ENCODE results near the gene SAXO2.
"Not testable (repeated sequence)": the region's sequence is repeated elsewhere in the genome, so short reads cannot be mapped to it uniquely, and the experiment has no call there.

SAXO2 gene

DNA sequence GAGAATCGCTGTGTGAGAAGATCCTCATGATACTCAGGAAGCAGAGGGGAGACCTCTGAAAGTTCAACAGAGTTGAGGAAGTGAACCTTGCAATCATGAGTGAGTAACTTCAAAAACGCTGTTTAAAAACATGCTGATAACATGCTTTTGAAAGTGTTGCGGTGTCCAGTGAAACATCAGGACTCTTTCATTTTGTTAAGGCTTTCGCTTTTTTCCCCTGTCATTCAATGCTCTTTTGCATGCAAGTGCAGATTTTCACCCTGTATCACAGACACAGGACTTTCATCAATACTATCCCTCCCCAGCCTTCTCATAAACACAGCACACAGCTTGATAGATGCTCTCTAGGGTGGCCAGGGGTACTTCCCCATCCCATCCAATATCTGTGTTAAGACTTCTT is 23.9 kb downstream of the SAXO2 start:
- DNase-seq (ENCODE audit: low read depth in 1 of 2, low spot score in 1 of 2): not testable (repeated sequence)

- not testable (repeated sequence) for DNase-seq (ENCODE audit: low read depth in 1 of 2, low spot score in 1 of 2)
These were observed 25.6 kb downstream of the SAXO2 start for GRCh38 chr15:82288202-82288601.

- DNase-seq (ENCODE audit: low read depth in 1 of 2, low spot score in 1 of 2): no peak
These were observed 29.7 kb downstream of the SAXO2 start for GRCh38 chr15:82292271-82292670.

DNA sequence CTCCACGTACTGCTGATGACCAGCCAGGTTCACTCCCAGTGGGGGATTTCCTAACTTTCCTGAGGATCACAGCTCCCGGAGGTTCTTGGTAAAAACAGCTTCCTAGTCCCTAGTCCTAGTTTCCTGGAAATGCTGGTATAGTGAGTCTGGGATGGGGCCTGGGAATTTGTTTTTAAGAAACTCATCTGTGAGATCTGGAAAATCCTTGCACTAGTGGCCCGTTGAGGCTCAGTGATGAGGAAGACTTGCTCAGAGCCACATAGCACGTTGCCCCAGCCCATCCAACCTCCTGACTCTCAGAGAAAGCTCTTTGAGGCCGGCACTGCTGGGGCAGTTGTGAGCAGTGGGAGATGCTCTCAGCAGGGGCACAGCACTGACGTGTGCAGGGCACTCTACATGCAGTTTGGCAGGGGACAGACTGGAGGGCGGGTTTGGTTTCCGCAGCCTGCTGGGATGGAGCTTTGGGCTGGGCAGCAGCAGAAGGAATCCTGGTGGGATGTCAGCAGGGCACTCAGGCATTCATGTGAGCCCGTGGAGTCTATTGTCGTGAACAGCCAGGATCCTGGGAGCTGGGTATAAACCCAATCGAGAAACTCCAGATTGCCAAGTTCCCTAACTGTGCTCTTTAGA is 31.6 kb downstream of the SAXO2 start:
- DNase-seq (ENCODE audit: low read depth in 1 of 2, low spot score in 1 of 2): no peak

DNA sequence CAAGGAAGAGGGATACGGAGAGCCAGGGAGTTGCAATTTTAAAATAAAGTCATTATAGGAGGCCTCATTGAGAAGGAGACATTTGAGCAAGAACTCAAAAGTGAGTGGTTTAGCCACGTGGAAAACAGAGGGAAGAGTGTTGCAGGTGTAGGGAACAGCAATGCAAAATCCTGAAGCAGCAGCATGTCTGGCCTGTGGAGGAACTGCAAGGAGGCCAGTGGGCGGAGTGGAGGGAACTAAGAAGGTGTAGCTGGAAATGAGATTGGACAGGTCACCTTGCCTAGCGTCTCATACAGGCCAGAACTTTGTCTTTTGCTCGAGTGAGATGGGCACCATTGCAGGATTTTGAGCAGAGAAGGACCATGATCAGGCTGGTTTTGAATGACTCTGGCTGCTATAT is 34.9 kb downstream of the SAXO2 start:
- DNase-seq (ENCODE audit: low read depth in 1 of 2, low spot score in 1 of 2): no peak

- DNase-seq (ENCODE audit: low read depth in 1 of 2, low spot score in 1 of 2): no peak
These were observed 35.4 kb downstream of the SAXO2 start for GRCh38 chr15:82298032-82298431.

DNA sequence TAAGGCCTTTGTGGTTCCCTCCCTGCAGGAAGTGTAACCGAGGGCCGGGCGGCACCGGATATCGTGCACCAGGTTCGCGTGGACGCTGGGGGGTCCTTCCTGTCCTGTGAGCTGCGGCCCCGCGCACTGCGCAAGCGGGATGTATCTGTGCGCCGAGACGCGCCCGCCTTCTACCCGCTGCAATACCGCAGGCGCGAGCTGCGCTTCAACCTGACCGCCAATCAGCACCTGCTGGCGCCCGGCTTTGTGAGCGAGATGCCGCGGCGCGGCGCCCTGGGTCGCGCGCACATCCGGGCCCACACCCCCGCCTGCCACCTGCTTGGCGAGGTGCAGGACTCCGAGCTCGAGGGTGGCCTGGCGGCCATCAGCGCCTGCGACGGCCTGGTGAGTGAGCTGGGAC is 35.9 kb downstream of the SAXO2 start:
- peak; percentile 11 to 16 for DNase-seq (ENCODE audit: low read depth in 1 of 2, low spot score in 1 of 2)

- DNase-seq (ENCODE audit: low read depth in 1 of 2, low spot score in 1 of 2): not testable (repeated sequence)
These were observed 36.9 kb downstream of the SAXO2 start for GRCh38 chr15:82299511-82299914.

DNA sequence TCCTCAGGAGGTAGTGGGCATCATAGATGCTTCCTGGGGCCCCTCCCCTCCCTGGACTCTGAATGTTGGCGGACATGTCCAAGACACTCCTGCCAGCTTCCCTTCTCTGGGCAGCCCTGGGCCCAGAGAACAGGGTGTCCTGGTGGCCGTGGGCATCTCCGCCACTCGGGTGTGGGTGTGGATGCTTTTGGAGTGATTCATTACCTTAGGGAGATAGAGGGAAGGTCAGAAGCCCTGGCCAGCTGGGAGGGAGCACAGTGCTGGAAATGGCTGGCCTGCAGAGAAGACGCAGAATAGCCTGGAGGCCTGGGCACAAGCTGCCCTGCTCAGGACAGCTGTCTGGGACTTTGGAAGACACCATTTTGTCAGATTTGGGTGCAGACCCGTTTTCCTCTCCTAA is 37.7 kb downstream of the SAXO2 start:
- not testable (repeated sequence) for DNase-seq (ENCODE audit: low read depth in 1 of 2, low spot score in 1 of 2)

- no peak for DNase-seq (ENCODE audit: low read depth in 1 of 2, low spot score in 1 of 2)
These were observed 38.3 kb downstream of the SAXO2 start for GRCh38 chr15:82300883-82301282.

DNA sequence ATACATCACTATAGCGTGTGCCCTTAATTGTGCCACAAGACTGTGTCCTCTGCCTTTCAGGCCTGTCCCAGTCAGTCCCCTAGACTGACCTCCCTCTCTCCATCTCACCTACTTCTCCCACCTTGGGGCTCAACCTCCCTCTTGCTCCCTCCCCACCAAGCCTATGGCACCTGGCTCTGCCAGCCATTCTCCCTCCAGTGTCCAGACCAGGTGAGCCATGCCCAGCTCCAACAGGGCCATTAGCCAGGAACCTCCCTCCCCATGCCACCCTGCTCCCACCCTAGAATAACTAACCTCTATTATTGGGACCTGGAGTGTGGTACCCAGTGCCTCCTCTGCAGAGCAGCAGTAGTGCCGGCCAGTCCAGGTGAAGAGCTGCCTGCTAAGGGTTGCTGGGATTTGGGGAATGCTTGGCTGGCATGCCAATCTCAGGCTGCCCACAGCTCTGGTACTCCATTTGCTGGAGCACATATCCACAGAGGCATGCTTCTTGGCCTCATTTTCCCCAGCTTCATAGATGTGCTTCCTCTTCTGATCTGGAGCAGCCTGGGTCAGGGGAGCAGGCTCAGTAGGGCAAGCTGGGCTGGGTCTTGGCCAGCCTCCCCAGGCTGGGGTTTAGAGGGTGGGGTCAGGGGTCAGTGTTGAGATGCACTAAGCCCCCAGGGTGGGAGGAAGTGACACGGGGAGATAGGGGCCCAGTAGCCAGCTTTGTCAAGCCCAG is 38.8 kb downstream of the SAXO2 start:
- no peak for DNase-seq (ENCODE audit: low read depth in 1 of 2, low spot score in 1 of 2)

DNA sequence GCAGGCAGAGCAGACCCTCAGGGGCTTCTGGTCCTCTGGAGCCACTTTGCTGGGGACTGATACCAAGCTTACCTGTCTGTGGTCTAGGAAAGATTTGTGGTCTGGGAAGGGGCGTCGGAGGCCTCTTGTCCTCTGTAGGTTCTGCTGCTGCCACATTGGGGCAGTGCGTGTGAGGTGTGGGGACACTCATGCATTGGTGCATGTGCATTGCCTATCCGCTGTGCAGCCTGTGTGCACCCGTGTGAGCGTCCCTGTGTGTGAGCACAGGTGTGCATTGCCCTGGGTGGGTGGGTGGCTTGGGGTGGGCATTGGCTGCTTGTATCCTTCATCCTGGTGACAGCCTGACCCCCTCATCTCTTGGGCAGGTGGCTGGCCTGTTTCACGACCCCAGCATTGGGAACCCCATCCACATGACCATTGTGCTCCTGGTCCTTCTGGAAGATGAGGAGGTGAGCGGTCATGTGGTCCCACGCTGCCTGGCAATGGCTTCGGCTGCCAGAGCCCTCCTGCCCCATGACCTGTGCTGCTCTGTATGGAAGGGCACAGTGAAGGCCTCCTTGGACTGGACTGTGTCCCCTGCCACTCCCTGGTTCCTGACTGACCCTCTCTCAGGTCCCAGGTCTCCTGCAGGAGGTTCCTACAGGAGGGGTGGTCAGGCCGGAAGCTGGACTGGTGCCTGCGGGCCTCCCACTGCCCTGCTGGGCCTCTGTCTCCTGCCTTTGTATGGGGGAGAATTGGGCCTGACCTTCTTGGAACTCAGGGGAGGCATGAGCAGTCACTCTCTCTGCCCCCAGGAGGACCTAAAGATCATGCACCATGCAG is 41.5 kb downstream of the SAXO2 start:
- DNase-seq (ENCODE audit: low read depth in 1 of 2, low spot score in 1 of 2): no peak

DNA sequence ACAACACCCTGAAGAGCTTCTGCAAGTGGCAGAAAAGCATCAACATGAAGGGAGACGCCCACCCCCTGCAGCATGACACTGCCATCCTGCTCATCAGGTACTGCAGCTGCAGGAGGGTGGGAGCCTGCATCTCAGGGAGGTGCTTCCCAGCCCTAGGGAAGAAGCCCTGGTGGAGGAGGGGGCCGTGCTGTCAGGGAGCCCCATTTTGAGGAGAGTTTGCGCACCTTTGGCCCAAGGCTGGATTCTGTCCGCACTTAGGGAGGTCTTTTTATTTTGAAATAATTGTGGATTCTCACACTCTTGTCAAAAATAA is 42.1 kb downstream of the SAXO2 start:
- no peak for DNase-seq (ENCODE audit: low read depth in 1 of 2, low spot score in 1 of 2)

GRCh38 chr15:82305621-82306048 is 43.0 kb downstream of the SAXO2 start:
- no peak for DNase-seq (ENCODE audit: low read depth in 1 of 2, low spot score in 1 of 2)

- DNase-seq (ENCODE audit: low read depth in 1 of 2, low spot score in 1 of 2): no peak
These were observed 44.4 kb downstream of the SAXO2 start for GRCh38 chr15:82306791-82307713.

DNA sequence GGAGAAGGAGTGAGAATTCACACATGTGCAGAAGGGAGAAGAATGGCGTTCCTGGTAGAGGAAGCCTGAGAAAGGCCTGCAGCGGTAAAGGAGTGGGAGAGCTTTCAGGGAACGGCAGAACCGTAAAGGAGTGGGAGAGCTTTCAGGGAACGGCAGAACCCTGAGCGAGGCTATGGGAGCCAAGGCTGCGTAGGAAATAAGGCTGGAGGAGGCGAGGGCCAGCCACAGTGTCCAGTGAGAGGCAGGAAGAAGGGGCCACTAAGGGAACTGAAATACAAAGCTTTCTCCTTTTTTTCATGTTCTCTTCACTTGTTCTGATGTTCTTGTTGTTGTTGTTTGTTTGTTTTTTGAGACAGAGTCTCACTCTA is 45.1 kb downstream of the SAXO2 start:
- DNase-seq (ENCODE audit: low read depth in 1 of 2, low spot score in 1 of 2): no peak

DNA sequence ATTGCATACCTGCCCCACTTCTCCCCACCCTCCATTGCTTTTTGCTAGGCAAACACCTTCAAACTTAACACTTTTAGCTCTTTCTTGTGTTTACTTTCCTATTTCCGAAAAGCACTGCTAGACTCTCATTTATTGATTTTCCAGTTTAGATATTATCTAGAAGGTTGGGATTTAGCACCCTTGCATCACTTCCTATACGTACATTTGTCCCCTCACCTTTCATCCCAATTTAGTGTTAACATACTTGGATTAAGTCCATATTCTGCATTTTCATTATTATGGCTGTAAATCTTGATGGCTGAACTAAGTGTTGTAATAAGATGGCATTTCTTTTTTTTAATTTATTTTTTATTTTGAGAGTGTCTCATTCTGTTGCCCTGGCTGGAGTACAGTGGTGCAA is 47.2 kb downstream of the SAXO2 start:
- DNase-seq (ENCODE audit: low read depth in 1 of 2, low spot score in 1 of 2): no peak

GRCh38 chr15:82311321-82311720 is 48.7 kb downstream of the SAXO2 start:
- not testable (repeated sequence) for DNase-seq (ENCODE audit: low read depth in 1 of 2, low spot score in 1 of 2)

GRCh38 chr15:82312586-82313349 is 50.1 kb downstream of the SAXO2 start:
- no peak for DNase-seq (ENCODE audit: low read depth in 1 of 2, low spot score in 1 of 2)

DNA sequence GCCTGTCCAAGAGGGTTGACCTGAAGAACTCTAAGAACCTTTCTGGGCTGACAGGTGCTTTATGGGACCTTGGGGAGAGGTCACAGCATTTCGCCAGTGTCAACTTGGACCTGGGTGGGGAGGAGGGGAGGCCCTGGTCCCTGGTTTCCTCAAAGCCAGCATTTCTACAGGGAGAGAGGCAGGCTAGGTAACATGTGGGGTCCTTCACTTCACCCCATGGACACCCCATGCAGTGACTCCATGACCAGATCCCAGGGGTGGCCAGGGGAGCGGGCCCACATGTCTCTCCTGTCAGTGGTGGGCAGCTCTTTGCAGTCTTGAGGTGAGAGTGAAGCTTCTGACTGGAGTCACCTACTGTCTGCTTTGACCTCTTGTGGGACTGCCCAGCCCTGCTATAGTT is 50.8 kb downstream of the SAXO2 start:
- DNase-seq (ENCODE audit: low read depth in 1 of 2, low spot score in 1 of 2): no peak
